GM21423 (cell line): Measurements from ENCODE around the gene SLC43A1.

Experiments
- ATAC-seq: cut with Tn5 transposase; IDR thresholded peaks from one replicate; pipeline ENCODE4 v1.9.1; 2021; ENCODE audit warnings: mild to moderate bottlenecking, moderate library complexity; ENCODE audit not compliant: unreplicated experiment

Gene SLC43A1

DNA sequence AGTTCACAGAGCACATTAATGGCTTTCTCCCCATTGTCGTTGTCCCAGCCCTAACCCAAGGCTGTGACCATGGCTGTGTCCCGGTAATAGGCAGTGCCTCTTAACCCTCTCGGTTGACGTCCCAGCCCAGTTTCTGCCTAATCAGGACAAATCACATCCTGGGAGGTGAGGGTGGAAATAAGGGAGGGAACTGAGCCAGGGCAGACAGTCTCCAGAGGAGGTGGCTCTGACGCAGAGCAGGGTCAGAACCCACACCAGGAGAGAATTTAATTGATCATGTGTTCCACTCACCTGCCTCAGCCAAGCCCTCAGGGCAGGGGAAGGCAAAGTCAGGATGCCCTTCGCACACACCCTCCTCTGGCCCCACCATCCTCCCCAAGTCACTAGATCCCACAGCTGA is 17.0 kb downstream of the SLC43A1 start:
- no peak for ATAC-seq

GRCh38 chr11:57497303-57498247 is 17.9 kb downstream of the SLC43A1 start:
- ATAC-seq, result no peak

DNA sequence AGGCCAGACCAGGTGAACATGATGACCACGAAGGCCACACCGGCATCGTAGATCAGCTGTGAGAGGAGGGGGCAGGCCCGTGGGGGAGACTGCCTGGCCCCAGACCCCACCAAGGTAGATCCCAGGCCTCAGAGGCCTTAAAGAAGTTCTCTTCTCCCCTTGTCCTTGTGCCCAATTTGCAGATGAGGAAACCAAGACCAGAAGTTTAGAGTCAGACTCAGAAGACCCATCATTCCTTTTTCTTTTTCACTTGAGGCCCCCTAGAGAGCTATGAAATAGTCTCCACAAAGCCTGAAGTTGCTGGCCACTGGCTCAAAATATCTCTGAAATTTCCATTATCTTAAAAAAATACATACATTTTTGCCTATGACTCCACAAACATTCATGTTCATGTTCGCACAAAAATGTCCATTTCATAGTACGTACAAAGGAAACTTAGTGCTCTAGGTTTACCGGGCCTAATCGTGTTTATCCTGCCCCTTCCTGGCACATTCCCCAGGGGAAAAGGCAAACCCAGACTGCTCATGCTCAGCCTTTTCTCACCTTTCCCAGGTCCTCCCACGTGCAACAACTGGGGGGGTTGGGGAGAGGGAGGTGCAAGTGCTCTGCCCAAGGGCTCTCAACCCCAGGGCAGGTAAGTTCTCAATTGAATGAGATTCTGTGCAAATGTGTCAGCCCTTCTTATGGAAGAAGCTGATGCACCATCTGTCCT is 19.2 kb downstream of the SLC43A1 start:
- ATAC-seq, result no peak

GRCh38 chr11:57493507-57494503 is 21.7 kb downstream of the SLC43A1 start:
- peak; percentile 76 for ATAC-seq

- ATAC-seq, result no peak
Observed at GRCh38 chr11:57491371-57492061, 24.0 kb downstream of the SLC43A1 start.

GRCh38 chr11:57490456-57491248 is 24.9 kb downstream of the SLC43A1 start:
- no peak for ATAC-seq

DNA sequence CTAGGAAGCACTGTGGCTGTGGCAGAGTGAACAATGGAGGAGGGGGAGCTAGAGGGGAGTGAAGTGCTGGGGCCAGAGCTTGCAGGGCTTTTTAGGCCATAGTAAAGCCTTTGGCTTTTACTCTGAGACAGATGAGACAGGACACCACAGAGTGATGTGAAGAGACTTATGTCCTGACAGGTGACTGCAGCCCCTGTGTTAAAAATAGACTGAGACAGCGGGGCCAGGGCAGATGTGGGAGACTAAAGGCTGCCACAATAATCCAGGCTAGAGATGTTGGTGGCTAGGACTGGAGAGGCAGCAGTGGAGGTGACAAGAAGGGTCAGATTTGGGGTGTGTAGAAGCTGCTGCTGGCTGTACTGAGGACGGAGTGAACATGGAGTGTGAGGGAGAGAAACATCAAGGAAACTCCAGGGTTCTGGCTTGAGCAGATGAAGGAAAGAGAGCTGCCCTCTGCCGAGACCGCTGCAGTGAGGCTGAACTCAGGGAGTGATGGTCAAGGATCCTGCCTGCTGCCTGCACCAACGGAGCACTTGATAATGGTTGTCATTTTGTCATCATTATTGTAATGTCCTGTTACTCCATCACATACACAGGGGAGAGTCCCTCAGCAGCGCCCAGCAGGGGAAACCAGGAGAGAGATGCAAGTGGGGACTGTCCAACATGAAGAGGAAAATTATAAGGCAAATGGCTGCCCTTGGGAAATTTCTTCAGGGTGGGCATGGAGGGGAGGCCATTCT is 27.4 kb downstream of the SLC43A1 start:
- ATAC-seq, result no peak

DNA sequence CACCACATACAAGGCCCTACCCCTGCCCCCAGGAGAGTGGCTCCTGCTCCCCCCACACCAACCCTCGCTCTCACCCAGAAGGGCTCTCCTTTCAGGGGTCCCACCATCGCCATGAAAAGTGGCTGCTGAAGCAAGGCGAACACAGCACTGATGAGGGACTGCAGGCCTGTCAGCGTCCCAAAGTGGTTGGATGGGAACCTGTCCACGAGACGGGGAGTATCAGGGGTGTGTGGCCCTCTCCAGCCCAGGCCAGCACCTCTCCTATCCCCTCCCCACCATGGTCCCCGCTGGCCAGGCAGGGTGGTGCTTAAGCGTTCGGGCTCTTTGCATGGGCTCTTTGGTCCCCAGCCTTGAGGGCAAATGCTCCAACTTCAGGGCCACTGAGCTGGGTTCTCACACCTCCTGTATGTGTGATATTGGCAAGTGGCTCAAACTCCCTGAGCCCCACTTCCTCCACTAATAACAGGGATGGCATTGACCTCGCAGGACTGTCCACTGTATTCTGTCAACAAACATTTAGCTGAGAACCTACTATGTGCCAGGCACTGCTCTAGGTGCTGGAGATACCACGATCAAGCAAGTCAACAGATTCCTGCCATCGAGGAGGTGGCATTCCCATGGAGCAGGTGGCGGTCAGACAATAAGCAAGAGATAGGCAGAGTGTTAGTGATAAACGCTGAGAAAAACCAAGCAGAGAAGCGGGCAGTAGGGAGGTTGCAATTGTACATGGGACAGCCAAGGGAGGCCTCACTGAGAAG is 28.3 kb downstream of the SLC43A1 start:
- no peak for ATAC-seq

DNA sequence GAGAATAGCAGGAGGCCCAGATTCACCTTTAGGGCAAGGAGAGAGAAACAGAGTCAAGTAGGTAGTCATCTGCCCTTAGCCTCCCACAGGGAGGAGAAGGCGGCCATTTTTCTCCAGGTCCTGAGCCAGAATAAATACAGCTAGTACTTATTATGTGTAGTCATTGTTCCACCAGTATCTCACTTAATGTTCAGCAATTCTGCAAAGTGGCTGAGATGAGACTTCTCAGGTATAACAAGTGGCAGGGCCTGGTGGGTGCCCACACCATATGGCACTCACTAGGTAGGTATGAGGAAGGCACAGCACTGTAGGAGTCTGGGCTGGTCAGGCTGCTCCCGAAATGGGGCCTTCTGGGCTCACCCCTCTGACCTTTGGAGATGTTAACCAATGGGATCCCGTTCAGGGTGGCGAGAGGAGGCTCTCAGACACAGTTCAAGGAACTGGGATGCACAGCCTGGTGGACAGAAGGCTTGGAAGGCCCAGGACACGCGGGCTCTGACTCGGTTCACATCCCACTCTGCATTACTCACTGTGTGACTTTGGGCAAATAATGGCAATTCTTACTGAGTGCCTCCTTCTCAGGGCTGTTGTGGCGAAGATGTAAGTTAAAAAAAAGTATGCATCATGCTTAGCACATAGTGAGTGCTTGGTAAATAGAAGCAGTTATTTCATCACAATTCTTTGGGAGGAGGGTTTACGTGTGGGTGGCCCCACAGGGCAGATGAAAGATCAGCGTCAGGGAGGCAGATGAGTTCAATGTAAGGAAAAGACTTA is 30.1 kb downstream of the SLC43A1 start:
- ATAC-seq, result no peak

GRCh38 chr11:57484141-57484710 is 31.3 kb downstream of the SLC43A1 start:
- ATAC-seq, result peak; percentile 72

DNA sequence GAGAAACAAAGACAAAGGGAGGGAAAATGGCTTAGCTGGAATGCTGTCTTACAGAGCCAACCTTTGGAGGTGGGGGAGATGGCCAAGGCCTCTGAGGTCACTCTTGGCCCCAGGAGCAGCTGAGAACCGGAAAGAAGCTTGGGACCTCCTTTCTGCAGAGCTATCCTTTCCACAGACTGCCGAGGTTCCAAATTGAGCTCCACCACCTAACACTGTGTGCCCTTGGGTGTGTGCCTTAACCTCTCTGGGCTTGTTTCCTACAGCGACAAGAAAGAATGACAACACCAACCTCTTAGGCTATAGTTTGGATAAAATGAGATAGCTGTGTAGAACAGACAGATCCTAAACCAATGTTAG is 32.0 kb downstream of the SLC43A1 start:
- ATAC-seq, result no peak

DNA sequence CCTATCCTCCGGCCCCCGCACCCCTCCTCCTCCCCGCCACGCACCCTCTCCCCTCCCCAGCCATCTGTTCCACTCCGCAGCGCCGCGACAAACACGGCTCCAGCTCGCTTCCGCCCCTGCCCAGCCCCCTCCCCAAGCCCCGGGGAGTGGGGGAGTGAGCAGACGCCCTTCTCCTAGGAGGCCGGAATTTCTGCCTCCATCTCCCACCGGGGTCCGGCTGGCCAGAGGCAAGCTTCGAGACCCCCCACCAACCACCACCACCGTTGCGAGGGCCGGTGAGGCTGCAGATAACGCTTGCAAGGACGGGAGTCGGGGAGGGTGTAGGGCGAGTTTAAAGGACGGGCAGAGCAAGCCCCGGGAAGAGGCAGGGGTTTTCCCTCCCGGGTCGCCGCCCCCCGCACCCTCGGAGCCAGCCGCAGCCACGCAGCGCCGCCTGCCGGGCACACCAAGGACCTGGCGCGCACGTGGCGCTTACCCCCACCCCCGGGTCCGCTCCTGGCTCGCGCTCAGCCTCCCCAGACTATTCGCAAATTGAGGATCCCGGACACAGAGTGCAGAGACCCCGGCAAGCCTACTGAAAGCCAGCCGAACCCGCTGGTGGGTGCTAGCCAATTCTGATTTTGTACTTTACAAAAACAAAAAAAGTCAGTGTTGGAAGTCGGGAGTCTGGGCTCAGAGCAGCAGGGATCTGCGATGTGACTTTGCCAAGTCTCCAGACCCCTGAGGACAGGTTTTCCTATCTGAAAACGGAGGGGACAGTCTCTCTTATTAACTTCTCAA is 32.5 kb downstream of the SLC43A1 start:
- ATAC-seq, result peak; percentile 46

DNA sequence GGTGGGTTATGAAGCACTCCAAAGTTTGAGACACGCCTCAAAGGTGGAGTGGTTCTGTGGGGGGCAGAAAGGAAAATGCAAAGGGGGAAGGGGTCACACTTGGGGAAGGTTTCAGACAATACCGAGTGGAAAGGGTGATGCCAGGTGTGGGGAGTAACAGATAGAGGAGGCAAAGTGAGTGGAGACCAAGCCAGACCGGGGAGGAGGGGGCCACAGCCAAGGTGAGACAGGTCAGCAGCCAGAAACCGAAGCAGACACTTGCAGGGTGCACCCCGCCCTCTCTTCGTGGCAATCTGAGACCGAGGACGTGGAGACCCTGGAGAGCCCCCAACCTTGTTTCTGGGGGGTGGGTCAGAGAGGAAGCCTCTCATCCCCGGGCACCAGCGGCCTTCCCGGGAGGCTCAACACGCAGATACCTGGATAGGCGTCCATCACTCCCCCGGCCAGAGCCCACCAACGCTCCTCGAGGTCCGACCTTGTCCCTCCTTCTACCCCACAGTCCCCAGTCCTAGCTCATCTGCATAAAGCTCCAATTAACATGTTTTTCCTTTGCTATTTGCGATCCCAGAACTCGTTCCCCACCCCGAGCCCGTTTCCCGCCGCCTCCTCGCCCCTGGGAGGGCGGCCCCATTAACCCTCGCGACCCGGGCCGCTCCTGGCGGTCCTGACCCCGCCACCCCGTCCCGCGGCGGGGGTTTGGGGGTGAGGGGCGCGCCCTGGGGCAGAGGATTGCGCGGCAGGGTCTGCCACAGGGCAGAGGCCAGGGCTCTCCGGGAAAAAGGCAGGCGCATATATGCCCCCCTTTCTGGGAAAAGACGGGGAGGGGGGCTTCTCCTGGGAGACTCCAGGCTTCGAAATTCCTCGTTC is 33.4 kb downstream of the SLC43A1 start:
- no peak for ATAC-seq

DNA sequence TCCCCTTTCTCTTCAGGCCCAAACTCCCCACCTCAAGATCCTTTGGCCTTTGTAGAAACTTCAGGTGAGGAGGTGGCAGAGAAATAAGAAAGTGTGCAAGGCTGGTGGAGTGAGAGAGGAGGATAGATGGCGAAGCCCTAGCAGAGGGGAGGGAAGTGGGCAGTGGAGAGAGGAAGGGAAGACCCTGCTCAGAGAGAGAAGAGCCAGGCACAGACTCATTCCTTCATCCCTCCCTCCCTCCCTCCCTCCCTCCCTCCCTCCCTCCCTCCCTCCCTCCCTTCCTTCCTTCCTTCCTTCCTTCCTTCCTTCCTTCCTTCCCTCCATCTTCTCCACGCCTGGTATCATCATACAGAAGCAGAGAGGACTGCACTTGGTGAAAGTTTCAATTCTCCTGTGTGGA is 34.2 kb downstream of the SLC43A1 start:
- ATAC-seq, result no peak

GRCh38 chr11:57480409-57481137 is 34.9 kb downstream of the SLC43A1 start:
- ATAC-seq, result no peak
